Kidney glomerular epithelial cell (primary cell): ENCODE results near the gene DEFB128.

ENCODE experiments used
- DNase-seq: peaks from one replicate; lab custom pipeline; 2025; lab: John Stamatoyannopoulos, UW

The DEFB128 gene

DNA sequence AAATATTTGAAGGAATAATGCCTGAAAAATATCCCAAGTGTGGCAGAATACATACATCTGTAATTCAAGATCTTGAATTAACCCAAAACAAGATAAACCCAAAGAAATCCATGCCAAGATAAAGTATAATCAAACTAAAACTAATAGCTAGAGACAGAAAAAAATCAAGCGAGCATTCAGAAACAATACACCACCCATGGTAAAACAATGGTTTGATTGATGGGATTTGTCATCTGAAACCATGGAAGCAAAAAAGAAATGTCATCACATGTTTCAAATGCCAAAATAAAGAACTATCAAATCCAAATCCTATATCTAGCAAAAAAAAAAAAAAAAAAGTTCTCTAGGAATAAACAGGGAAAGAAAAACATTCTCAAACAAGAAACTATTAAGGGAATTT lies 37.4 kb downstream of the DEFB128 start:
- no peak for DNase-seq

DNA sequence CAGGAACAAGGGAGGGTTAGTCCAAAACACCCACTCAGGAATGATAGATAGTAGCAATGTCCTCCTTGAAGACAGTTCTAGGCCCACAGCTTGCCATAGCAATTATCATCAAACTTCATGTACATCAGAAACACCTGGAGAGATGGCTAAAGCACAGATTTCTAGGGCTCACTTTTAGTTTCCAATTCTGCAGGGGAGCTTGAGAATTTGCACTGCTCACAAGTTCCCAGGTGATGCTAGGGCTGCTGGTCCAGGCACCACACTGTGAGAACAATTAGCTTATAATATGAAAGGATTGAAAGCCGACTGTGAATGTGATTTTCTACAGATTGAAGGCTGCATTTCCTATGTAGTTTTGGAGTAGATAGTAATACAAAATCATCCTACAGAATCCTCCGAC lies 43.6 kb downstream of the DEFB128 start:
- DNase-seq = no peak

DNA sequence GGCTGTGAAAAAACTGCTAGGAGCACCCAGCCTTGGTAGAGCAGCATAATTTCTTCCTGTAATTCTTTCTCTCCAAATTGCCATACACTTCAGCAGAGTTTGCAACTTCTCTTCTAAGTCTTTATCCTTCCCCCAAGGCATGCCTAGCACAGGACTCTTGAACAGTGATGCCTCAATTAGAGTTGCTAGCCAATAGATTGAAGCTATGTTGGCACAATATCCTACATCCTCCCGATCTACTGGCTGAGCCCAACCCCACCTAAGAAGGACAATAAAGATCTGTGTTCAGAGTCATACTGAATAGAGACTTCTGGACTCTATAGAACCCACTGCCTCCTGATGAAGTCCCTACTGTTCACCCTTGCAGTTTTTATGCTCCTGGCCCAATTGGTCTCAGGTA lies 47.2 kb downstream of the DEFB128 start, which contains the start of gene DEFB126:
Gene DEFB126, plus strand, starts transcription at position 301 of the 400 bp plus-strand sequence. Its CDS starts 39 bp downstream, at position 340.
- no peak for DNase-seq
